ENCODE data around the gene C16orf74.

Gene C16orf74

GRCh38 chr16:85660843-85661739, 89.8 kb downstream of the C16orf74 start:
- no peak overlapping the region for H3K27ac ChIP-seq
- TF ChIP-seq, protein P1, sequence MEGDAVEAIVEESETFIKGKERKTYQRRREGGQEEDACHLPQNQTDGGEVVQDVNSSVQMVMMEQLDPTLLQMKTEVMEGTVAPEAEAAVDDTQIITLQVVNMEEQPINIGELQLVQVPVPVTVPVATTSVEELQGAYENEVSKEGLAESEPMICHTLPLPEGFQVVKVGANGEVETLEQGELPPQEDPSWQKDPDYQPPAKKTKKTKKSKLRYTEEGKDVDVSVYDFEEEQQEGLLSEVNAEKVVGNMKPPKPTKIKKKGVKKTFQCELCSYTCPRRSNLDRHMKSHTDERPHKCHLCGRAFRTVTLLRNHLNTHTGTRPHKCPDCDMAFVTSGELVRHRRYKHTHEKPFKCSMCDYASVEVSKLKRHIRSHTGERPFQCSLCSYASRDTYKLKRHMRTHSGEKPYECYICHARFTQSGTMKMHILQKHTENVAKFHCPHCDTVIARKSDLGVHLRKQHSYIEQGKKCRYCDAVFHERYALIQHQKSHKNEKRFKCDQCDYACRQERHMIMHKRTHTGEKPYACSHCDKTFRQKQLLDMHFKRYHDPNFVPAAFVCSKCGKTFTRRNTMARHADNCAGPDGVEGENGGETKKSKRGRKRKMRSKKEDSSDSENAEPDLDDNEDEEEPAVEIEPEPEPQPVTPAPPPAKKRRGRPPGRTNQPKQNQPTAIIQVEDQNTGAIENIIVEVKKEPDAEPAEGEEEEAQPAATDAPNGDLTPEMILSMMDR (IDR thresholded peaks at IDR 0.05) = no peak
- no peak for TF ChIP-seq ZFX (IDR thresholded peaks at IDR 0.05; ENCODE audit: borderline replicate concordance)

GRCh38 chr16:85659805-85660511, 90.9 kb downstream of the C16orf74 start:
- TF ChIP-seq ZFX (IDR thresholded peaks at IDR 0.05; ENCODE audit: borderline replicate concordance) = no peak
- TF ChIP-seq, protein P1 (IDR thresholded peaks at IDR 0.05) = peak; percentile 95
- peak overlapping the region; percentile 35 for H3K27ac ChIP-seq

- no peak for TF ChIP-seq ZFX (IDR thresholded peaks at IDR 0.05; ENCODE audit: borderline replicate concordance)
- TF ChIP-seq, protein P1 (IDR thresholded peaks at IDR 0.05) = no peak
- H3K27ac ChIP-seq = peak overlapping the region; percentile 35
These were observed 91.6 kb downstream of the C16orf74 start for GRCh38 chr16:85659336-85659735.

- H3K27ac ChIP-seq = peak overlapping the region; percentile 35
- TF ChIP-seq, protein P1 (IDR thresholded peaks at IDR 0.05) = no peak
These were observed 92.2 kb downstream of the C16orf74 start for GRCh38 chr16:85658504-85659326.

DNA sequence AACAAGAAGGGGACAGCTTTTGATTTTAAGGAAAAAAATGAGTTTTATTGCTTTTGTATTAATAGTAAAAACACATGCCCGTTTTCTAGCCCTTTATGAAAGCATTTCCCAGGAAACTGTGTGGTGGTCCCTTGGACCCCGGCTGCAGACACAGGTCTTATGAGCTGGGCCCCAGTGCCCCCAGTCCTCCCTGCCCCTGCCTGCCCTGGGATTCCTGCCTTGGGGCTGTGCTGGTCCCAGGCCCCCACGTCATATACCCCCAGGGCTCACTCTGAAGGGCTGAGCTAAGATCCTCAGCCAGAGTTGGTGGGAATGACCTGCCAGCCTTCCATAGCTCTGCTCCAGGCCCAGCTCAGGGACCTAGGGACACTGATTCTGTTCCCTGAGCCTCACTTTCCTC, 92.9 kb downstream of the C16orf74 start:
- no peak overlapping the region for H3K27ac ChIP-seq
- TF ChIP-seq, protein P1 (IDR thresholded peaks at IDR 0.05) = no peak
- TF ChIP-seq ZFX (IDR thresholded peaks at IDR 0.05; ENCODE audit: borderline replicate concordance) = no peak

All from 22Rv1 (cell line).